ENCODE results near the gene WBP1. TPM values are rescaled to one million over a fixed set of nuclear protein-coding genes. Genes with fewer than 3 reads are reported as not detected.

The WBP1 gene
- total RNA-seq, 1 donor from 2014 or later = 96.9 TPM

DNA sequence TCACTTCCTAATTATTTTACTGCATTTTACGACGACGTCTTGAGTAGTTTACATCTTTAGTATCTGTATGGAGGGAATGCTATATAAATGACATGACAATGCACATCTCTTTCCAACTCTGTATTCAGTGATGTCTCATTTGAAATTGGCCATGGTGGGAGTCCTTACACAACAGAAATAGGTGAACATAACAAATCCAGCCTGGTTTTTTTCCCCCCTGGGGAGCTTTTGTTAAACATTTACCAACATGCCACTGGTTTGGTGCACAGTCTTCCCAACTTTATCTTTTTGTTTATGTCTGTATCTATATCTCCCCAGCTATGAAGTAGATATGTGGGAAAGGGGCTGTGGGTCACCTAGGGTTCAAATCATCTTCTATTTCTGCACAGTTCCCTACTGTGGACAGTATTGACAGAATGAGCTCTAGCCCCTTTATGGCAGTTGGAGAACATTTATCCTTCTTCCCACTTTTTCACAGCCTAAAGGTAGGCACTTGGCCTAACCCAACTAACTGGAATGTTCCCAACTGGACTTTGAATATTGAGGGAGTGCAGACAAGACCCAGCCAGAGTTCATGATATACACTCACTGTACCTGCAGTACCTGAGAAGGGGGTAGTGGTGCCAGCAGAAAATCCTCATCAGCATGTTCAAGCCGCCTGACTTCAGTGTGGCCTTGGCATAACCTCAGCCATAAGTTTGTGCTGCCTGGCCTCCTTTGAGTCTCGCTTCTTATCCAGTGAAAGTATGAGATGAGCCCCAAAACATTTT is 10.8 kb upstream of the WBP1 start:
- no peak for DNase-seq (ENCODE audit: low read depth)
- no peaks in the 10 kb centered on the region for H3K36me3 ChIP-seq (ENCODE audit: control insufficient read depth, insufficient read depth, low read length)
- TF ChIP-seq, protein P1, sequence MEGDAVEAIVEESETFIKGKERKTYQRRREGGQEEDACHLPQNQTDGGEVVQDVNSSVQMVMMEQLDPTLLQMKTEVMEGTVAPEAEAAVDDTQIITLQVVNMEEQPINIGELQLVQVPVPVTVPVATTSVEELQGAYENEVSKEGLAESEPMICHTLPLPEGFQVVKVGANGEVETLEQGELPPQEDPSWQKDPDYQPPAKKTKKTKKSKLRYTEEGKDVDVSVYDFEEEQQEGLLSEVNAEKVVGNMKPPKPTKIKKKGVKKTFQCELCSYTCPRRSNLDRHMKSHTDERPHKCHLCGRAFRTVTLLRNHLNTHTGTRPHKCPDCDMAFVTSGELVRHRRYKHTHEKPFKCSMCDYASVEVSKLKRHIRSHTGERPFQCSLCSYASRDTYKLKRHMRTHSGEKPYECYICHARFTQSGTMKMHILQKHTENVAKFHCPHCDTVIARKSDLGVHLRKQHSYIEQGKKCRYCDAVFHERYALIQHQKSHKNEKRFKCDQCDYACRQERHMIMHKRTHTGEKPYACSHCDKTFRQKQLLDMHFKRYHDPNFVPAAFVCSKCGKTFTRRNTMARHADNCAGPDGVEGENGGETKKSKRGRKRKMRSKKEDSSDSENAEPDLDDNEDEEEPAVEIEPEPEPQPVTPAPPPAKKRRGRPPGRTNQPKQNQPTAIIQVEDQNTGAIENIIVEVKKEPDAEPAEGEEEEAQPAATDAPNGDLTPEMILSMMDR (IDR thresholded peaks at IDR 0.05; ENCODE audit: insufficient read depth, low read length, poor library complexity, severe bottlenecking) = no peak

DNA sequence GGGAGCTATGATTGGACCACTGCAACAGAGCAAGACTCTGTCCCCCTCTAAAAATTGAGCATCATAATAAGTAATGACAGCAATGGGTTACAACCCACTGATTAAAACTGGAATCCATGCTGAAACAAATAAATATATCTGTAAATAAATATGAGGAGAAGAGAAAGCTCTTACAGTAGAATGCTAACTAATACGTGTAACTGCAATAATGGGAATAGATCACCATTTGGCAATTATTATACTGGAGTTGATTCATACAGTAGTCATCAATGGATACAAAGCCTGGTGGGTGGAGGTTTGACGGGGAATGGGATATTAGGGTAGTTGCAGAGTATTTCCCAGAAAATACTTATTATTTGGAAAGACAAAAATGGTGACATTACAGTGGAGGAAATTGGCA is 9.5 kb upstream of the WBP1 start:
- DNase-seq (ENCODE audit: low read depth) = no peak
- no peak overlapping the region for H3K4me3 ChIP-seq (ENCODE audit: low read depth, low read length)
- TF ChIP-seq, protein P1 (IDR thresholded peaks at IDR 0.05; ENCODE audit: insufficient read depth, low read length, poor library complexity, severe bottlenecking) = no peak
- H3K27me3 ChIP-seq (ENCODE audit: control insufficient read depth, insufficient read depth, low read length) = no peaks in the 10 kb centered on the region
- no peaks in the 10 kb centered on the region for H3K36me3 ChIP-seq (ENCODE audit: control insufficient read depth, insufficient read depth, low read length)

More for the DNA sequence above, 10.8 kb upstream of the WBP1 start:
- Histone ChIP-seq H3K27me3 (ENCODE audit: control insufficient read depth, insufficient read depth, low read length) (no peaks in the 10 kb centered on the region), H3K4me3 (ENCODE audit: low read depth, low read length) (no peak overlapping the region)

DNA sequence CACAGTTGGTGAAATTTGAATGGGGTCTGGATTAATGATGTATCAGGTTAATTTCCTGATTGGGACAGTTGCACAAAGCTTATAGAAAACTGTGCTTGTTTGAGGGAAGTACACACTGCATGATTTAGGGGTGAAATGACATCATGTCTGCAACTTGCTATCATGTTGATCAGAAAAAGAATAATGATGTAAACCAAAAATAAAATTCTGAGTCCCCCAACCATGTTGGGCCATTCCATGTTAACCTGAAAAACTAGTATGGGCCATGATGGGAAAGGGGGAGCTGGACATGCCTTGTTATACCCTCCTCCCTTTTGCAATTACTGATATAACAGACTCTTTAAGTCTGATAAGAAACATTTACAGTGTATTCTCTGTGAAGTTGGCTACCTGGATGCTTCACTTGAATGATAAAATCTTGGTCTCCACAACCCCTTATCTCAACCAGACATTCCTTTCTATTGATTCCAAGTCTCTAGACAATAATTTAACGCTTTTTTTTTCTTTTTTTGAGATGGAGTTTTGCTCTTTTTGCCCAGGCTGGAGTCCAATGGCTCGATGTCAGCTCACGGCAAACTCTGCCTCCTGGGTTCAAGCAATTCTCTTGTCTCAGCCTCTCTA is 7.6 kb upstream of the WBP1 start:
- Histone ChIP-seq H3K36me3 (ENCODE audit: control insufficient read depth, insufficient read depth, low read length) (no peaks in the 10 kb centered on the region), H3K4me3 (ENCODE audit: low read depth, low read length) (no peak overlapping the region), H3K27me3 (ENCODE audit: control insufficient read depth, insufficient read depth, low read length) (no peaks in the 10 kb centered on the region)
- TF ChIP-seq, protein P1 (IDR thresholded peaks at IDR 0.05; ENCODE audit: insufficient read depth, low read length, poor library complexity, severe bottlenecking) = no peak
- DNase-seq (ENCODE audit: low read depth) = no peak

DNA sequence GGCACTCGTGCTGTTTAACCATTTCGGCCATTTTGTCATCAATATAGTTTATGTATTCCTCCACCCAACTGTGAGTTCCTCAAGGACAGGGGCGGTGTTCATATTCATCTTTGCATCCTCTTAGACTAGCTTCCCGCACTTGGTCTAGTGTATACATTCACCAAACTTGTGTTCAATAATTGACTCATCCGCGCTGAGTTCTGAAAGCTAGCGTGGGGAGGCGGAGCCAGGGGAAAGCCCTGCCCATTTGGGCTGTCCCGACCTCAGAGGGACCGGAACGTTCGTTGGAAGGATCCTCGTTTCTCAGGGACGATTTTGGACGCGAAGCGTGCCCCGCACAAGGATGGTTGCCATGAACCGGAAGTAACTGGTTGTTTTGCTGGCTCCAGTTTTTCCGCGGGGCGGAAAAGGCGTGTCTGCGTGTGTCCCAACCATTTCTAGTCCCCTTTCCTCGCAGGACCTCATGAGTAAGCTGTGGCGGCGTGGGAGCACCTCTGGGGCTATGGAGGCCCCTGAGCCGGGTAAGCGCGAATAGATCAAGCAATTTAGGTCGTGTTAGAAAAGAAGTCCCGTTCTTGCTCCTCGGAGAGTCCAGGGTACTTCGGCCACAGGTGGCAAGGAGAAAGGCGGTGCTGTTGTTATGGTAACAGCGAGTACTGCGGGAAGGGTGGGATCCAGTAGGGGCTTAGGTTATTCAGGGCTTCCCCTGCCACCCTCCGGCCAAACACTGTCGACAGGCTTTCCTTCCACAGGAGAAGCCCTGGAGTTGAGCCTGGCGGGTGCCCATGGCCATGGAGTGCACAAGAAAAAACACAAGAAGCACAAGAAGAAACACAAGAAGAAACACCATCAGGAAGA is 3.4 kb upstream of the WBP1 start, which contains the start of gene INO80B:
INO80B (plus strand) TSS at position 434 of the 858 bp plus-strand sequence; CDS start at position 464, 30 bp downstream.
- Histone ChIP-seq H3K27me3 (ENCODE audit: control insufficient read depth, insufficient read depth, low read length) (no peaks in the 10 kb centered on the region), H3K4me3 (ENCODE audit: low read depth, low read length) (peak within 1 kb of the TSS; percentile 59), H3K36me3 (ENCODE audit: control insufficient read depth, insufficient read depth, low read length) (no peaks in the 10 kb centered on the region)
- DNase-seq (ENCODE audit: low read depth) = peak; percentile 90
- TF ChIP-seq, protein P1 (IDR thresholded peaks at IDR 0.05; ENCODE audit: insufficient read depth, low read length, poor library complexity, severe bottlenecking) = no peak

DNA sequence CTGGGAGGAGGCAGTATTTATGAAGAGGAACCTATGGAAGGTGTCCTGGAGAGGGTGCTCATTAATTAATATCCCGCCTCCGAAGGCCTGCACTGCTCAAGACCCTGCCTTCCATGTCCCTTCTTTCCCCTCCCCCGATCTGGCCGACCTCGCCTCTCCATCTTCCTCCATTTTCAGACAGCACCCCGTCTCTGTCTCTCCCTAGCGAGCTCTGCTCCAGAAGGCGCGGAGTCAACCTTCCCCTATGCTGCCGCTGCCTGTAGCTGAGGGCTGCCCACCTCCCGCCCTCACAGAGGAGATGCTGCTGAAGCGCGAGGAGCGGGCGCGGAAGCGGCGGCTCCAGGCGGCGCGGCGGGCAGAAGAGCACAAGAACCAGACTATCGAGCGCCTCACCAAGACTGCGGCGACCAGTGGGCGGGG is 1.1 kb upstream of the WBP1 start:
- DNase-seq (ENCODE audit: low read depth) = no peak
- TF ChIP-seq, protein P1 (IDR thresholded peaks at IDR 0.05; ENCODE audit: insufficient read depth, low read length, poor library complexity, severe bottlenecking) = no peak
- H3K4me3 ChIP-seq (ENCODE audit: low read depth, low read length) = peak overlapping the region; percentile 58
- H3K36me3 ChIP-seq (ENCODE audit: control insufficient read depth, insufficient read depth, low read length) = no peaks in the 10 kb centered on the region
- no peaks in the 10 kb centered on the region for H3K27me3 ChIP-seq (ENCODE audit: control insufficient read depth, insufficient read depth, low read length)
